HepG2 (cell line): ENCODE results near the gene TUBA4A. TPM values are rescaled to one million over a fixed set of nuclear protein-coding genes. Genes with fewer than 3 reads are reported as not detected.

Source experiments
- CCDC6 ChIP-seq: sonication (generic); formaldehyde crosslinking; IDR thresholded peaks from 2 replicates; pipeline ENCODE4 v1.8.1; 2022; ENCODE audit warnings: mild to moderate bottlenecking, missing genetic modification reagents, moderate library complexity
- FOSL1 ChIP-seq: sonication (generic); formaldehyde crosslinking; IDR thresholded peaks from 2 replicates; pipeline ENCODE4 v1.9.0; 2021; ENCODE audit warnings: missing genetic modification reagents, borderline replicate concordance
- FOXC1 ChIP-seq: sonication (generic); formaldehyde crosslinking; IDR thresholded peaks from 2 replicates; pipeline ENCODE4 v1.8.0; 2022; ENCODE audit warnings: mild to moderate bottlenecking, missing genetic modification reagents, borderline replicate concordance
- HIVEP1 ChIP-seq: sonication (generic); formaldehyde crosslinking; IDR thresholded peaks from 2 replicates; pipeline ENCODE4 v1.4.0; 2020; ENCODE audit warnings: mild to moderate bottlenecking, missing genetic modification reagents
- MXI1 ChIP-seq: IDR thresholded peaks from 3 replicates; pipeline ENCODE4 v1.6.1; 2012; ENCODE audit warnings: low read depth, low read length, inconsistent platforms, borderline replicate concordance
- POLR2AphosphoS2 ChIP-seq: IDR thresholded peaks from 2 replicates; pipeline ENCODE4 v1.6.1; 2011; ENCODE audit warnings: low read depth, low read length, improper control_type of control experiment
- PRMT3 ChIP-seq: sonication (generic); formaldehyde crosslinking; IDR thresholded peaks from 2 replicates; pipeline ENCODE4 v1.8.1; 2022; ENCODE audit warnings: low read depth, mild to moderate bottlenecking, moderate library complexity, missing genetic modification reagents, borderline replicate concordance
- REXO4 ChIP-seq: sonication (generic); formaldehyde crosslinking; IDR thresholded peaks from 2 replicates; pipeline ENCODE4 v1.8.0; 2022; ENCODE audit warnings: missing genetic modification reagents, mild to moderate bottlenecking, borderline replicate concordance
- SOX6 ChIP-seq, 2 experiments: fragments of 450-650 bp in 1 of 2; sonication (generic) in 1 of 2; formaldehyde crosslinking in 1 of 2; IDR thresholded peaks; 2 replicates each; pipeline versions ENCODE4 v1.4.0 to v1.6.1; 2017 to 2020; ENCODE audit warnings: antibody characterized with exemption in 1 of 2, mild to moderate bottlenecking in 1 of 2, missing genetic modification reagents in 1 of 2
- SPEN ChIP-seq: sonication (generic); formaldehyde crosslinking; IDR thresholded peaks from 2 replicates; pipeline ENCODE4 v1.5.1; 2020; ENCODE audit warnings: low read depth, mild to moderate bottlenecking, missing genetic modification reagents
- SRF ChIP-seq: IDR thresholded peaks from 2 replicates; pipeline ENCODE4 v1.6.1; 2011; ENCODE audit warnings: mild to moderate bottlenecking, low read depth, low read length, moderate library complexity
- ZIK1 ChIP-seq: sonication (generic); formaldehyde crosslinking; IDR thresholded peaks from 2 replicates; pipeline ENCODE4 v1.5.0; 2020; ENCODE audit warnings: mild to moderate bottlenecking, low read depth, missing genetic modification reagents, borderline replicate concordance
- ZNF124 ChIP-seq: sonication (generic); formaldehyde crosslinking; IDR thresholded peaks from 2 replicates; pipeline ENCODE4 v1.4.0; 2020; ENCODE audit warnings: missing genetic modification reagents
- ZNF431 ChIP-seq: sonication (generic); formaldehyde crosslinking; IDR thresholded peaks from 2 replicates; pipeline ENCODE4 v1.9.0; 2022; ENCODE audit warnings: missing genetic modification reagents, low read depth, mild to moderate bottlenecking, borderline replicate concordance
- ZNF607 ChIP-seq: sonication (generic); formaldehyde crosslinking; IDR thresholded peaks from 2 replicates; pipeline ENCODE4 v1.5.1; 2020; ENCODE audit warnings: missing genetic modification reagents, mild to moderate bottlenecking, borderline replicate concordance
- ZNF660 ChIP-seq: sonication (generic); formaldehyde crosslinking; IDR thresholded peaks from 2 replicates; pipeline ENCODE4 v1.5.1; 2020; ENCODE audit warnings: mild to moderate bottlenecking, low read depth, missing genetic modification reagents, borderline replicate concordance
- ZNF746 ChIP-seq: sonication (generic); formaldehyde crosslinking; IDR thresholded peaks from 2 replicates; pipeline ENCODE4 v1.8.0; 2022; ENCODE audit warnings: mild to moderate bottlenecking, missing genetic modification reagents
- ZNF878 ChIP-seq: sonication (generic); formaldehyde crosslinking; IDR thresholded peaks from 2 replicates; pipeline ENCODE4 v1.8.1; 2023; ENCODE audit warnings: mild to moderate bottlenecking, missing genetic modification reagents, moderate library complexity
- polyA plus RNA-seq, 8 experiments: library from polyadenylated mRNA; depleted of rRNA in 3 of 8; stranded (reverse) in 7 of 8; unstranded in 1 of 8; fragments of >200 nt; fragmentation: Illumina TruSeq in 4 of 8; extraction: Trizol in 4 of 8; gene quantifications; 2 replicates each; pipeline versions ENCODE4 v1.2.1 to v1.2.3, GENCODE V29; 2011 to 2016; ENCODE audit warnings: low read depth in 4 of 8, missing spikeins in 1 of 8, mixed read lengths in 1 of 8; ENCODE audit not compliant: insufficient read depth in 1 of 8
- total RNA-seq, 5 experiments: library from RNA; depleted of rRNA; stranded (reverse); fragments of >200 nt; fragmentation: Illumina TruSeq; extraction: Trizol; gene quantifications; 2 replicates each; pipeline ENCODE4 v1.2.3, GENCODE V29; 2016; ENCODE audit warnings: low read depth in 1 of 5
- TF ChIP-seq, protein P1 (sequence below): sonication (generic); formaldehyde crosslinking; IDR thresholded peaks from 2 replicates; pipeline ENCODE4 v1.4.0; 2020; ENCODE audit warnings: missing genetic modification reagents
- TF ChIP-seq, protein P2 (sequence below): IDR thresholded peaks from 2 replicates; pipeline ENCODE4 v1.6.1; 2016; ENCODE audit warnings: missing compliant biosample characterization, missing genetic modification reagents, borderline replicate concordance
- TF ChIP-seq, protein P3 (sequence below): sonication (generic); formaldehyde crosslinking; IDR thresholded peaks from 2 replicates; pipeline ENCODE4 v1.8.1; 2023; ENCODE audit warnings: missing genetic modification reagents, mild to moderate bottlenecking, borderline replicate concordance

TUBA4A gene
- total and polyA plus RNA-seq, 2 of the 13 experiments (the other 11 are each of a cell fraction or from before 2014, with no cell fraction given), result 1.3 to 12.7 TPM

DNA sequence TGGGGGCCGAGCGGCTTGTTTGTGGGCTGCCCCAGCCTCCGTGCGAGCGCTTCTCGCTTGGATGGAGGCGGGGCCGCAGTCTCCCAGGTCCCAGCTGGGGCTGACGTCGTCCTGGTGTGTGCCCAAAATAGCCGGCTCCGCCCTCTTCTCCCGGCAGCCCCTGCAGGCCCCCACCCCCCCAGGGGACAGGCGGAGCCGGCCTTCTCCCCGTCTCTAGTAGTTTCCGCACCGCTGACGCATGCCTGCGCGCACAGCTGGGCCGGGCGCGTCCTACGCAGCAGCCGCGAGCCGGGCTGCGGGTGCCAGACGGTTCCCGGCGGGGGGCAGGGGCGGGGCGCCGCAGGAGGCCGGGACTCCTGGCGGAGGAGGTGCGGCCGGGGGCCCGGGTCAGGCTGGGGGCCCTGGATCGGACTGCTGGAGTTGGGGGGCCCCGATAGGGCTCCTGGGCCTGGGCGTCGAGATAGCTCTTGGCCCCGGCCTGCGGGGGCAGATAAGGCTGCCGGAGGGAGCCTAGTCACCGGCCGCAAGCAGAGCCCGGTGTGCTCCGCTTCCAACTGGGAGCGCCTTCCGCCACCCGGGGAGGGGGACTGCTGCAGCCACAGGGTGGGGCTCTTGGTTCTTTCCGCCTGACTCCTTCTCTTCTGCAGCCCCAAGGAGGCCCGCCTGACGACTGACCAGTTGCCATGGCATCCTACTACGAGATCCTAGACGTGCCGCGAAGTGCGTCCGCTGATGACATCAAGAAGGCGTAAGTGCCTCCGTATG, 25.6 kb upstream of the TUBA4A start, which contains the start of gene DNAJB2 (continued):
- TF ChIP-seq, protein P1, sequence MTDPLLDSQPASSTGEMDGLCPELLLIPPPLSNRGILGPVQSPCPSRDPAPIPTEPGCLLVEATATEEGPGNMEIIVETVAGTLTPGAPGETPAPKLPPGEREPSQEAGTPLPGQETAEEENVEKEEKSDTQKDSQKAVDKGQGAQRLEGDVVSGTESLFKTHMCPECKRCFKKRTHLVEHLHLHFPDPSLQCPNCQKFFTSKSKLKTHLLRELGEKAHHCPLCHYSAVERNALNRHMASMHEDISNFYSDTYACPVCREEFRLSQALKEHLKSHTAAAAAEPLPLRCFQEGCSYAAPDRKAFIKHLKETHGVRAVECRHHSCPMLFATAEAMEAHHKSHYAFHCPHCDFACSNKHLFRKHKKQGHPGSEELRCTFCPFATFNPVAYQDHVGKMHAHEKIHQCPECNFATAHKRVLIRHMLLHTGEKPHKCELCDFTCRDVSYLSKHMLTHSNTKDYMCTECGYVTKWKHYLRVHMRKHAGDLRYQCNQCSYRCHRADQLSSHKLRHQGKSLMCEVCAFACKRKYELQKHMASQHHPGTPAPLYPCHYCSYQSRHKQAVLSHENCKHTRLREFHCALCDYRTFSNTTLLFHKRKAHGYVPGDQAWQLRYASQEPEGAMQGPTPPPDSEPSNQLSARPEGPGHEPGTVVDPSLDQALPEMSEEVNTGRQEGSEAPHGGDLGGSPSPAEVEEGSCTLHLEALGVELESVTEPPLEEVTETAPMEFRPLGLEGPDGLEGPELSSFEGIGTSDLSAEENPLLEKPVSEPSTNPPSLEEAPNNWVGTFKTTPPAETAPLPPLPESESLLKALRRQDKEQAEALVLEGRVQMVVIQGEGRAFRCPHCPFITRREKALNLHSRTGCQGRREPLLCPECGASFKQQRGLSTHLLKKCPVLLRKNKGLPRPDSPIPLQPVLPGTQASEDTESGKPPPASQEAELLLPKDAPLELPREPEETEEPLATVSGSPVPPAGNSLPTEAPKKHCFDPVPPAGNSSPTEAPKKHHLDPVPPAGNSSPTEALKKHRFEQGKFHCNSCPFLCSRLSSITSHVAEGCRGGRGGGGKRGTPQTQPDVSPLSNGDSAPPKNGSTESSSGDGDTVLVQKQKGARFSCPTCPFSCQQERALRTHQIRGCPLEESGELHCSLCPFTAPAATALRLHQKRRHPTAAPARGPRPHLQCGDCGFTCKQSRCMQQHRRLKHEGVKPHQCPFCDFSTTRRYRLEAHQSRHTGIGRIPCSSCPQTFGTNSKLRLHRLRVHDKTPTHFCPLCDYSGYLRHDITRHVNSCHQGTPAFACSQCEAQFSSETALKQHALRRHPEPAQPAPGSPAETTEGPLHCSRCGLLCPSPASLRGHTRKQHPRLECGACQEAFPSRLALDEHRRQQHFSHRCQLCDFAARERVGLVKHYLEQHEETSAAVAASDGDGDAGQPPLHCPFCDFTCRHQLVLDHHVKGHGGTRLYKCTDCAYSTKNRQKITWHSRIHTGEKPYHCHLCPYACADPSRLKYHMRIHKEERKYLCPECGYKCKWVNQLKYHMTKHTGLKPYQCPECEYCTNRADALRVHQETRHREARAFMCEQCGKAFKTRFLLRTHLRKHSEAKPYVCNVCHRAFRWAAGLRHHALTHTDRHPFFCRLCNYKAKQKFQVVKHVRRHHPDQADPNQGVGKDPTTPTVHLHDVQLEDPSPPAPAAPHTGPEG, result peak; percentile 83
- peak; percentile 63; the same call in 1 of the 2 replicates for TF ChIP-seq ZNF431 (CRISPR knock-in tag)
- peak; percentile 95; the same call in 2 of the 3 replicates for TF ChIP-seq MXI1
- TF ChIP-seq ZNF607 (CRISPR knock-in tag), result 0 out of 2 replicates have a peak, but pooled peaks have one; percentile 53
- 0 out of 2 replicates have a peak, but pooled peaks have one; percentile 55 for TF ChIP-seq FOXC1 (CRISPR knock-in tag)
- peak; percentile 93 for TF ChIP-seq CCDC6
- TF ChIP-seq, protein P2, sequence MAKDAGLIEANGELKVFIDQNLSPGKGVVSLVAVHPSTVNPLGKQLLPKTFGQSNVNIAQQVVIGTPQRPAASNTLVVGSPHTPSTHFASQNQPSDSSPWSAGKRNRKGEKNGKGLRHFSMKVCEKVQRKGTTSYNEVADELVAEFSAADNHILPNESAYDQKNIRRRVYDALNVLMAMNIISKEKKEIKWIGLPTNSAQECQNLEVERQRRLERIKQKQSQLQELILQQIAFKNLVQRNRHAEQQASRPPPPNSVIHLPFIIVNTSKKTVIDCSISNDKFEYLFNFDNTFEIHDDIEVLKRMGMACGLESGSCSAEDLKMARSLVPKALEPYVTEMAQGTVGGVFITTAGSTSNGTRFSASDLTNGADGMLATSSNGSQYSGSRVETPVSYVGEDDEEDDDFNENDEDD, result peak; percentile 87
- 0 out of 2 replicates have a peak, but pooled peaks have one; percentile 77 for TF ChIP-seq ZNF878 (CRISPR knock-in tag)
- no peak for TF ChIP-seq SOX6 (IDR thresholded peaks at IDR 0.05)
- TF ChIP-seq SOX6 (CRISPR knock-in tag; IDR thresholded peaks at IDR 0.05), result peak; percentile 52; the same call in 1 of the 2 replicates
- no peak for TF ChIP-seq POLR2AphosphoS2
- TF ChIP-seq FOSL1 (CRISPR knock-in tag), result no peak; the same call in 1 of the 2 replicates
- TF ChIP-seq SPEN, result peak; percentile 93; the same call in 1 of the 2 replicates
- TF ChIP-seq, protein P3, sequence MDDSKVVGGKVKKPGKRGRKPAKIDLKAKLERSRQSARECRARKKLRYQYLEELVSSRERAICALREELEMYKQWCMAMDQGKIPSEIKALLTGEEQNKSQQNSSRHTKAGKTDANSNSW (CRISPR knock-in tag), result no peak
- no peak; the same call in 1 of the 2 replicates for TF ChIP-seq HIVEP1 (CRISPR knock-in tag)
- no peak; the same call in 1 of the 2 replicates for TF ChIP-seq SRF
- TF ChIP-seq PRMT3 (CRISPR knock-in tag), result peak; percentile 45; the same call in 1 of the 2 replicates
- TF ChIP-seq REXO4 (CRISPR knock-in tag), result no peak
- peak; percentile 39 for TF ChIP-seq ZNF746 (CRISPR knock-in tag)
- peak; percentile 91; the same call in 1 of the 2 replicates for TF ChIP-seq ZIK1 (CRISPR knock-in tag)
- peak; percentile 72; the same call in 1 of the 2 replicates for TF ChIP-seq ZNF124 (CRISPR knock-in tag)
- no peak; the same call in 1 of the 2 replicates for TF ChIP-seq ZNF660 (CRISPR knock-in tag)
